SK-MEL-5 (cell line): ENCODE measurements around the gene D2HGDH. TPM values are rescaled to one million over a fixed set of nuclear protein-coding genes. Genes with fewer than 3 reads are reported as not detected.
"Not testable (repeated sequence)": the region's sequence is repeated elsewhere in the genome, so short reads cannot be mapped to it uniquely, and the experiment has no call there.

Source experiments
- DNase-seq: peaks from one replicate; pipeline ENCODE4 v3.0.0-alpha.2; 2016; ENCODE audit warnings: low read depth, low spot score
- in situ Hi-C: cut with HindIII; loops from 2 replicates; pipeline ENCODE4 v1.10.0; 2016; ENCODE audit warnings: low sequenced_read_pairs, high pct_unique_total_duplicates, low pct_unique_long_range_greater_than_20kb
- total RNA-seq: library from RNA; depleted of rRNA; stranded (reverse); fragments of >200 nt; shearing (Covaris generic); gene quantifications from 2 replicates; pipeline ENCODE4 v1.2.3, GENCODE V29; 2014

Gene D2HGDH
- total RNA-seq, 1 experiment from 2014 or later = 8.8 TPM

GRCh38 chr2:241742320-241742939 is 8.0 kb downstream of the D2HGDH start:
- in situ Hi-C loops = no loop called here
- no peak for DNase-seq

- in situ Hi-C loops, DNase-seq: not testable (repeated sequence)
These were observed 8.6 kb downstream of the D2HGDH start for GRCh38 chr2:241743008-241743407.

- in situ Hi-C loops = no loop called here
- no peak for DNase-seq
These were observed 9.2 kb downstream of the D2HGDH start for GRCh38 chr2:241743620-241744019.

- no peak for DNase-seq
- in situ Hi-C loops = no loop called here
These were observed 9.8 kb downstream of the D2HGDH start for GRCh38 chr2:241744028-241744754.

GRCh38 chr2:241745276-241745675 is 10.8 kb downstream of the D2HGDH start:
- DNase-seq = no peak
- in situ Hi-C loops = no loop called here

- in situ Hi-C loops = no loop called here
- no peak for DNase-seq
These were observed 11.7 kb downstream of the D2HGDH start for GRCh38 chr2:241746084-241746483.

- in situ Hi-C loops = no loop called here
- DNase-seq = no peak
These were observed 14.2 kb downstream of the D2HGDH start for GRCh38 chr2:241748468-241749256.

- in situ Hi-C loops = no loop called here
- DNase-seq = no peak
These were observed 15.8 kb downstream of the D2HGDH start for GRCh38 chr2:241750076-241750840.

- in situ Hi-C loops = no loop called here
- DNase-seq = no peak
These were observed 16.7 kb downstream of the D2HGDH start for GRCh38 chr2:241751152-241751551.

GRCh38 chr2:241751776-241752175 is 17.3 kb downstream of the D2HGDH start:
- DNase-seq = no peak
- in situ Hi-C loops = no loop called here

GRCh38 chr2:241752253-241752652 is 17.8 kb downstream of the D2HGDH start:
- in situ Hi-C loops = no loop called here

GRCh38 chr2:241752689-241753276 is 18.4 kb downstream of the D2HGDH start:
- no peak for DNase-seq
- in situ Hi-C loops = no loop called here

More at GRCh38 chr2:241752253-241752652, 17.8 kb downstream of the D2HGDH start:
- DNase-seq = no peak

GRCh38 chr2:241753493-241753892 is 19.1 kb downstream of the D2HGDH start:
- in situ Hi-C loops = no loop called here
- DNase-seq = no peak

GRCh38 chr2:241754042-241754441 is 19.6 kb downstream of the D2HGDH start:
- no peak for DNase-seq
- in situ Hi-C loops = no loop called here

- no peak for DNase-seq
- in situ Hi-C loops = no loop called here
These were observed 20.7 kb downstream of the D2HGDH start for GRCh38 chr2:241755166-241755565.

GRCh38 chr2:241755777-241756176 is 21.3 kb downstream of the D2HGDH start:
- no peak for DNase-seq
- in situ Hi-C loops = no loop called here

GRCh38 chr2:241759067-241759807 is 24.8 kb downstream of the D2HGDH start:
- DNase-seq = no peak
- in situ Hi-C loops = no loop called here
